ENCODE measurements around the gene ZNF684.
A peak's percentile ranks its signal among the peaks of the same experiment; 100 is the strongest.
"Not testable (repeated sequence)": the region's sequence is repeated elsewhere in the genome, so short reads cannot be mapped to it uniquely, and the experiment has no call there.

ZNF684 gene

GRCh38 chr1:40531381-40532061, at the start of gene ZNF684:
ZNF684 (plus strand) TSS chr1:40531637; CDS start chr1:40533167, 1,530 bp downstream.
- peak; percentile 40 to 94 (median 83) for DNase-seq

- DNase-seq = no peak
These were observed 36.0 kb upstream of the ZNF684 start for GRCh38 chr1:40495315-40495903.

DNA sequence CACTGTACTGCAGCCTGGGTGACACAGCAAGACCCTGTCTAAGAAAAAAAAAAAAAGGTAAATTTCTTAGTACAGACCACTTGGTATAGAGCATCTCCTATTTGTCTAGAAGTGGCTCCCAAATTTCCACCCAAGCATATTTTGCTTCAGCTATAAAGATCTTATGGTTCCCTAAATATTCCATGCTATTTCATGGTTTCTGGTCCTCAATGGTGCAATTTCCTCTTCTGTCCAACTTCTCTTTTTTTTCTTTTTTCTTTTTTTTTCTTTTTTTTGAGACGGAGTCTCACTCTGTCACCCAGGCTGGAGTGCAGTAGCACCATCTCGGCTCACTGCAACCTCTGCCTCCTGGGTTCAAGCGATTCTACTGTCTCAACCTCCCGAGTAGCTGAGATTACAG, 28.8 kb upstream of the ZNF684 start:
- not testable (repeated sequence) for DNase-seq

GRCh38 chr1:40507973-40508372, 23.5 kb upstream of the ZNF684 start:
- DNase-seq = no peak

DNA sequence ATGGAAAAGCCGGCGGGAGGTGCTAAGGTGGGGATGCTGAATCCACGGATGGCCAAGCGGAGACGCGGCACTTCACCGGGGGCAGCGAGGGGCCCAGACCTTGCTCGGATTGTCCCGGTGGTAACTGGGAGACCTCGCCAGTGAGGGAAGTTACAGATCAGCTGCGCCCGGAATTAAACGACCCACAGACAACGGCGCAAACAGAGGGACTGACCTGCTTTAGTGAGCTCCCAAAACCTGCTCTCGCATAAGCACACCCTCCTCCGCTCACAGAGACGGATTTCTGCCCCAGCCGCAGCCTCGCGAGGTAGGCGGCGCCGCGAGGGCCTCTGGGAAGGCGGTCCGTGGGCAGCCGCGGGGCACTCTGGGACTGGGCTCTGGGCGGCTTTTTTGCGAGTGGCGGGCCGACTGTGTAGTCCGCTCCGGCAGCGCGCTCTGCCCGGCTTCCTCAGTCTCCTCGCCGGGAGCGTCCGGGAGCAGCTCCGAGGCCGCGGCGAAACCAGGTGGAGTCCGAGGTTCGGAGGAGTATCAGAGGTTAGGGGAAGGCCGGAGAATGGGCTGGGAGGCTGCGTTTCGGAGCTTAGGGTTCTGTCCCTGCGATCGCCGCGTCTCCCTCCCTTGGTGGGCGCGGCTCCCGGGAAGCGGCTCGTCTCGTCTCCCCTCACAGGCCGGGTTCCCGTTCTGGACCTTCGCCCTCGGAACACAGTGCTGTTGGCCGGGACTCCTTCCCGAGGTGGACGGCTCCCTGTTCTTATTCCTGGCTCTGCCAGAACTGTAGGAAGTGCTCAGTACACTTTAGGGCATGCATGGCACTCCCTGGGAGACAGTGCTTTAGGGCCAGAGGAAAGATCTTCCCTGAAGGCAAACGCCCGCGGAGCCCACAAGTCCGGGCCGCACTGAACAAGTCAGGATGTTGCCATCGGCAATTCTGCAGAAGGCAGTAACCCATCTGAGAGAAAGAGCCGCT, 22.8 kb upstream of the ZNF684 start, which contains the start of gene EXO5:
Gene EXO5 (plus strand): TSS at position 393 of the 967 bp plus-strand sequence. CDS start 5,778 bp downstream, outside the sequence.
- DNase-seq = peak in 54 of 56 donors; percentile 9 to 86 (median 62)

GRCh38 chr1:40519517-40519916, 11.9 kb upstream of the ZNF684 start:
- no peak for DNase-seq

GRCh38 chr1:40530735-40531380, 579 bp upstream of the ZNF684 start:
- DNase-seq = no peak

- peak in 1 of 56 donors; percentile 41 for DNase-seq
These were observed 589 bp downstream of the ZNF684 start for GRCh38 chr1:40532062-40532389.

DNA sequence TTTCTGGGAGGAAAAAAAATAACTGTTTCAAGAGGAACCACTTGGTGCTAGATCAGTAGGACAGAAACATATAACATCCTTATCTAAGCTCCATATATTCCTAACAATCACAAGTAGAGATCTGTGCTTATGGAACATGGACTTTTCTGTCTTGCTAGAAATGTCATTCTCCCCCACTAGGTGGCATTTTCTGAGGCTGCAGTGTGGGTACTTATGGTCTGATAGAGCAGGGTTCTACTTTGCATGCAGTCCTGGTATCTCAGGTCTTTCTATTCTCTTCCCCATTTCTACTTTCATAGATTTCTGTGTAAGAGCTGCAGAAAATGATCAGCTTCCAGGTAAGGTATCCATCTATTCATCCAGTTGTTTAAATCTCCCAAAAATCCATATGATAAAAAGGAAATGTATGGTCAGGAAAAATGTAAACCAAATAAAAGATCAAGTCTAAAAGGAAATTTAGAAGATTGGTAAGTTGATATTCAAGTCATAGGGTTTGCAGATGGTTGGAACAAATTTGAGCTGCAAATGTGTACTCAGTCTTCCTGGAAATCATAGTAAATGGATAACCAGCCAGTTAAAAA, 1.5 kb downstream of the ZNF684 start:
- DNase-seq = peak in 9 of 56 donors; percentile 0 to 14 (median 1)

GRCh38 chr1:40534589-40534988, 3.2 kb downstream of the ZNF684 start:
- DNase-seq = no peak

- DNase-seq = no peak
These were observed 4.3 kb downstream of the ZNF684 start for GRCh38 chr1:40535732-40536131.

DNA sequence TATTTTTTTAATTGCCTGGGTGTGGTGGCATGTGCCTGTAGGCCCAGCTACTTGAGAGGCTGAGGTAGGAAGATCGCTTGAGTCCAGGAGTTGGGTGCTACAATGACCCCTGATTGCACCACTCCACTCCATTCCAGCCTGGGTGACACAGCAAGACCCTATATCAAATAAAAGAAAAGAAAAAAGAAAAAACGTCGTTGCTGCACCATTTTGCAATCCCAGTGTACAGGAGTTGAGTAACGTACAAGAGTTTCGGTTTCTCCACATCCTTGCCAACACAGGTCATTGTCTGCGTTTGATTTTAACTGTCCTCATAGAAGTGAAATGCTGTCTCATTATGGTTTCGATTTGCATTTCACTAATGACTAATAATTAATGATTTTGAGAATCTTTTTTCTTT, 7.9 kb downstream of the ZNF684 start:
- no peak for DNase-seq

GRCh38 chr1:40546957-40547356, 15.5 kb downstream of the ZNF684 start:
- no peak for DNase-seq

GRCh38 chr1:40553017-40553416, 21.6 kb downstream of the ZNF684 start:
- DNase-seq = no peak

- DNase-seq = not testable (repeated sequence)
These were observed 23.4 kb downstream of the ZNF684 start for GRCh38 chr1:40554807-40555206.

DNA sequence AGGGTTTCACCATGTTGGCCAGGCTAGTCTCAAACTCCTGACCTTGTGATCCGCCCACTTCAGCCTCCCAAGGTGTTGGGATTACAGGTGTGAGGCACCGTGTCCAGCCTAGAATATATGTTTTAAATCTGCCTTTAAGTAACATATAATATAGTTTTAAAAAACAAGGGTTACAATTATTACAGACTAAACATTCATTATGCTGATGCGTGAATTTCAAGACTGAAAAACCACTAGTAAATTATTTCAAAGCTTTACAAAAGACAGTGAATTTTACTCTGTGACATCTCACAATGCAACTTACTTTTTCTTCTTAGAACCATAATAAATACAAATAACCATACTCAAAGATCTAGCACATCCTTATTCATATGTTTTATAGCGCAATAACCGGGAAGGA, 24.7 kb downstream of the ZNF684 start:
- DNase-seq = no peak

- not testable (repeated sequence) for DNase-seq
These were observed 26.8 kb downstream of the ZNF684 start for GRCh38 chr1:40558241-40558640.

GRCh38 chr1:40562185-40562584, 30.7 kb downstream of the ZNF684 start:
- DNase-seq = no peak

DNA sequence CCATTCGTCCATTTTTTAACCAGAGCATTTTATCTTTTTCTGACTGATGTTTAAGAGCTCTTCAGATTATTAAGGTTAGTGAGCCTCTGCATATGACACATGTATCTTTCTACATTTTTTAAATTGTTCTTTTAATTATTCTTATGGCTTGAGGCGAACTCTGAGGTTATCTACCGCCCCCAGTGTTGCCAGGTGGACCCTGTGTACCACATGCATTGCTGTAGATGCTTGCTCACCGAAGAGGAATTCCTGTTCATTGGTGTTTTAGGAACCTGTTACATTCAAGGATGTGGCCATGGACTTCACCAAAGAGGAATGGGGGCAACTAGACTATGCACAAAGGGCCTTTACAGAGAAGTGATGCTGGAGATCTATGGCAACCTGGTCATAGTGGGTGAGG, 31.8 kb downstream of the ZNF684 start:
- DNase-seq = no peak

- peak in 1 of 56 donors; percentile 1 for DNase-seq
These were observed 33.1 kb downstream of the ZNF684 start for GRCh38 chr1:40564506-40564905.

DNA sequence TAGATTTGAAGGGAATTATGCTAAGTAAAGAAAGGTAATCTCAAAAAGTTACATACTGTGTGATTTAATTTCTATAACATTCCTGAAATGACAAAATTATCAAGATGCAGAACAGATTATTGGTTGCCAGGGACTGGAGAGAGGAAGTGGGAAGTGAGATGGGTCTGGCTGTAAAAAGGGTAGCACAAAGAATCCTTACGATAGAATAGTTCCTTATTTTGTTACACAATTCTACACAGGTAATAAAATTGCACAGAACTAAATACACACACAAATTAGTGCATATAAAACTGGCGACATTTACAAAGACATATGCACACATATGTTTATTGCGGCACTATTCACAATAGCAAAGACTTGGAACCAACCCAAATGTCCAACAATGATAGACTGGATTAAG, 33.5 kb downstream of the ZNF684 start:
- DNase-seq = no peak
